ENCODE measurements around the gene PCDHA3.
"Not testable (repeated sequence)": the region's sequence is repeated elsewhere in the genome, so short reads cannot be mapped to it uniquely, and the experiment has no call there.

The PCDHA3 gene

GRCh38 chr5:140827704-140828361 lies 27.0 kb downstream of the PCDHA3 start, which contains the start of gene PCDHA6:
Gene PCDHA6, plus strand, starts transcription at chr5:140827960. Its CDS starts 132 bp downstream, at chr5:140828092.
- DNase-seq (ENCODE audit: low read depth) = peak; percentile 3
- no peak within 1 kb of the TSS for H3K4me3 ChIP-seq (ENCODE audit: low read depth, low read length)
- TF ChIP-seq CTCF (conservative IDR thresholded peaks at IDR 0.05; ENCODE audit: low read depth, low read length) = no peak

GRCh38 chr5:140828362-140828737 lies 27.5 kb downstream of the PCDHA3 start:
- DNase-seq (ENCODE audit: low read depth) = no peak
- no peak overlapping the region for H3K4me3 ChIP-seq (ENCODE audit: low read depth, low read length)
- TF ChIP-seq CTCF (conservative IDR thresholded peaks at IDR 0.05; ENCODE audit: low read depth, low read length) = no peak

- H3K4me3 ChIP-seq (ENCODE audit: low read depth, low read length); DNase-seq (ENCODE audit: low read depth): not testable (repeated sequence)
Measured at GRCh38 chr5:140829511-140830501, 28.9 kb downstream of the PCDHA3 start.

- no peak for DNase-seq (ENCODE audit: low read depth)
- no peak for TF ChIP-seq CTCF (conservative IDR thresholded peaks at IDR 0.05; ENCODE audit: low read depth, low read length)
- no peak within 1 kb of the TSS for H3K4me3 ChIP-seq (ENCODE audit: low read depth, low read length)
Measured at GRCh38 chr5:140833993-140834392, 33.1 kb downstream of the PCDHA3 start, which contains the start of gene PCDHA7. Gene PCDHA7, plus strand, starts transcription at chr5:140834269. Its CDS starts 115 bp downstream, at chr5:140834384.

DNA sequence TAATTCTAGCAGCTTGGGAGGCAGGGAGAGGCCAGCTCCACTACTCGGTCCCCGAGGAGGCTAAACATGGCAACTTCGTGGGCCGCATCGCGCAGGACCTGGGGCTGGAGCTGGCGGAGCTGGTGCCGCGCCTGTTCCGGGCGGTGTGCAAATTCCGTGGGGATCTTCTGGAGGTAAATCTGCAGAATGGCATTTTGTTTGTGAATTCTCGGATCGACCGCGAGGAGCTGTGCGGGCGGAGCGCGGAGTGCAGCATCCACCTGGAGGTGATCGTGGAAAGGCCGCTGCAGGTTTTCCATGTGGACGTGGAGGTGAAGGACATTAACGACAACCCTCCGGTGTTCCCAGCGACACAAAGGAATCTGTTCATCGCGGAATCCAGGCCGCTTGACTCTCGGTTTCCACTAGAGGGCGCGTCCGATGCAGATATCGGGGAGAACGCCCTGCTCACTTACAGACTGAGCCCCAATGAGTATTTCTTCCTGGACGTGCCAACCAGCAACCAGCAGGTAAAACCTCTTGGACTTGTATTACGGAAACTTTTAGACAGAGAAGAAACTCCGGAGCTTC lies 33.7 kb downstream of the PCDHA3 start:
- DNase-seq (ENCODE audit: low read depth); H3K4me3 ChIP-seq (ENCODE audit: low read depth, low read length): not testable (repeated sequence)

- TF ChIP-seq CTCF (conservative IDR thresholded peaks at IDR 0.05; ENCODE audit: low read depth, low read length) = no peak
- H3K4me3 ChIP-seq (ENCODE audit: low read depth, low read length) = no peak overlapping the region
- no peak for DNase-seq (ENCODE audit: low read depth)
Measured at GRCh38 chr5:140835622-140836510, 35.0 kb downstream of the PCDHA3 start.

All from choroid plexus epithelial cell (primary cell).